Measurements from ENCODE around the gene CLUH. TPM values are rescaled to one million over a fixed set of nuclear protein-coding genes. Genes with fewer than 3 reads are reported as not detected.

Gene CLUH
- total and polyA plus RNA-seq, 10 donors: 14.3 to 82.6 (median 49.4) TPM

DNA sequence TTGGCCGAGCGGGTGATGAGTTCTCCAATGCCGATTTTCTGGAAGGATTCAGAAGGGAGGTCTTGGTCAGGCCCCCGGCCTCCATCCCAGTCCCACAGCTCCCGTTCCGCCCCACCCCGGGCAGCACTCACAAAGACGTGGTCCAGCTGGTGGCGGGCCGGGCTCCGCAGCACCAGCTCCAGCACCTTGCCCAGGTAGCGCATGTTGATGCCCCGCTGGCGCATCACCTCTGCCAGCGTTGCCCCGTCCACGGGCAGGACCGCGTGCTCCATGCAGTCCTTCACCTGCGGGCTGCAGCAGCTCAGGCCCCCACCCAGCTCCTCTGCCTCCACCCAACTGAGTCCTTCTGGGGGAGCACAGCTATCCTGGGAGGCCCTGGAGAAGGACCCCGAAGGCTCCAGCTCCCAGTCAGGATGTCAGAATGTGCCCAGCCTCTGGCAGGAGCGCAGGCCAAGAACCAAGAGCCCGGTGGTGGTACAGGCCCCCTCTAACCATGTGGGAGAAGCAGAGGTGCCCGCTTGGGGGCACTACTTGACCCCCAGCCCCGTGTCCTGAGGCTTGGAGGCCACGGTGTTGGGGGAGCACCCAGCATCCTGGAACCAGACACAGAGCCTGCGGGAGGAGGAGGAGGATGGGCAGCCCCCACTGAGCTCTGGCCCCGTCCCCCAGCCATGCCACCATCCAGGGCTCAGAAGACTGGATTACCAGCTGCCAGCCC, 16.2 kb downstream of the CLUH start:
- intact Hi-C loops (cut with DNase I; ENCODE audit: low total_unique reads): no loop called here
- no peaks in the 10 kb centered on the region for H3K27me3 ChIP-seq (replicated peaks in 1 of 7)
- no peak overlapping the region for H3K4me3 ChIP-seq
- peaks cover 0 to 3% (median 0%) of the 10 kb centered on the region in 6 donors for H3K4me1 ChIP-seq
- peak; percentile 59 for DNase-seq
- no peaks in the 10 kb centered on the region for H3K9me3 ChIP-seq
- peaks cover 0 to 100% (median 87%) of the 10 kb centered on the region in 6 donors for H3K36me3 ChIP-seq
- TF ChIP-seq POLR2A (IDR thresholded peaks at IDR 0.05): no peak
- TF ChIP-seq, protein P1, sequence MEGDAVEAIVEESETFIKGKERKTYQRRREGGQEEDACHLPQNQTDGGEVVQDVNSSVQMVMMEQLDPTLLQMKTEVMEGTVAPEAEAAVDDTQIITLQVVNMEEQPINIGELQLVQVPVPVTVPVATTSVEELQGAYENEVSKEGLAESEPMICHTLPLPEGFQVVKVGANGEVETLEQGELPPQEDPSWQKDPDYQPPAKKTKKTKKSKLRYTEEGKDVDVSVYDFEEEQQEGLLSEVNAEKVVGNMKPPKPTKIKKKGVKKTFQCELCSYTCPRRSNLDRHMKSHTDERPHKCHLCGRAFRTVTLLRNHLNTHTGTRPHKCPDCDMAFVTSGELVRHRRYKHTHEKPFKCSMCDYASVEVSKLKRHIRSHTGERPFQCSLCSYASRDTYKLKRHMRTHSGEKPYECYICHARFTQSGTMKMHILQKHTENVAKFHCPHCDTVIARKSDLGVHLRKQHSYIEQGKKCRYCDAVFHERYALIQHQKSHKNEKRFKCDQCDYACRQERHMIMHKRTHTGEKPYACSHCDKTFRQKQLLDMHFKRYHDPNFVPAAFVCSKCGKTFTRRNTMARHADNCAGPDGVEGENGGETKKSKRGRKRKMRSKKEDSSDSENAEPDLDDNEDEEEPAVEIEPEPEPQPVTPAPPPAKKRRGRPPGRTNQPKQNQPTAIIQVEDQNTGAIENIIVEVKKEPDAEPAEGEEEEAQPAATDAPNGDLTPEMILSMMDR (IDR thresholded peaks at IDR 0.05 in 8 of 11, conservative IDR thresholded peaks at IDR 0.05 in 3 of 11): no peak
- no peak for TF ChIP-seq POLR2AphosphoS5 (IDR thresholded peaks at IDR 0.05)
- WGBS, 5 donors: 92 to 96% (median 94%) methylated on average over 14 to 28 of the region's 28 CpGs
- H3K27ac ChIP-seq: no peak overlapping the region

DNA sequence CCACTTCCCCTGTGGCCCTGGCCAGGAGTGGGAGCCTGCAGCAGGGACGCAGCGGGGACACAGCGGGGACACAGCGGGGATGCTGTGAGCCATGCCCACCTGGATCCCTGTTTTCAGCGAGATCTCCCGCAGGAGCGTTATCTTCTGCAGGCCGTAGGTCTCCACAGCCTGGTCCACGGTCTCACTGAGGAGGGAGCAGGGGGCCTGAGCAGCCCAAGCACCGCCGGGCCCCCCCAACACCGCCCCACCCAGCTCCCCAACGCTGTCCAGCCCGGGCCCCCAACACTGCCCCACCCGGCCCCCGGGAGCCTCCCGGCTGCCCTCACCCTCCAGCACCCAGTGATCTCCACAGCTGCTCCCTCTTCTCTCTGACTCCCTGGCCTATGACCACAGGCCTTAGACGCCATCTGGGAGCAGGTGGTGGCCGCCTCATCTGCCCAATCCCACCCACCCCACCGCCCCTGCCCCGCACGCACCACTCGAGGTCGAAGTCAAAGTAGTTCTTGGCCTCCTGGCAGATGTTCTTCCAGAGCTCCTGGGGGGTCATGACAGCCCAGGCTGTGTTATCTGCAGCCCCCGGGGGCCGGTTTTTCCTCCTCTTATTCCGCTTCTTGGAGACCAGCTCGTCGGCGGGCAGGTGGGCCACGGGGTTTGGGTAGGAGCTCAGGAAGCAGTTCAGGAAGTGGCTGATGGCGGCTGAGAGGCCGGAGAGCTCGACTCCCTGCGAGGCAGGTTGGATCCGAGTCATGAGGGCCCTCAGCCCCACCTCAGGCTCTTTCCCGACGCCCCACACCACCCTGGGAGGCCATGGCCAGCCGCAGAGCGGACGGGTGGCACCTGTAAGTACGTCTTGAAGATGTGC, 17.0 kb downstream of the CLUH start:
- DNase-seq: peak; percentile 58
- Histone ChIP-seq H3K27me3 (replicated peaks in 1 of 7) (no peaks in the 10 kb centered on the region), H3K36me3 (peaks cover 0 to 100% (median 84%) of the 10 kb centered on the region in 6 donors), H3K4me3 (no peak overlapping the region), H3K27ac (no peak overlapping the region), H3K9me3 (no peaks in the 10 kb centered on the region), H3K4me1 (peaks cover 0 to 11% (median 6%) of the 10 kb centered on the region in 6 donors)
- TF ChIP-seq, protein P1 (IDR thresholded peaks at IDR 0.05 in 8 of 11, conservative IDR thresholded peaks at IDR 0.05 in 3 of 11): no peak
- no peak for TF ChIP-seq POLR2AphosphoS5 (IDR thresholded peaks at IDR 0.05)
- no peak for TF ChIP-seq POLR2A (IDR thresholded peaks at IDR 0.05)
- intact Hi-C loops (cut with DNase I; ENCODE audit: low total_unique reads): no loop called here
- 88 to 93% (median 89%) methylated on average over 19 to 42 of the region's 42 CpGs for WGBS, 5 donors

DNA sequence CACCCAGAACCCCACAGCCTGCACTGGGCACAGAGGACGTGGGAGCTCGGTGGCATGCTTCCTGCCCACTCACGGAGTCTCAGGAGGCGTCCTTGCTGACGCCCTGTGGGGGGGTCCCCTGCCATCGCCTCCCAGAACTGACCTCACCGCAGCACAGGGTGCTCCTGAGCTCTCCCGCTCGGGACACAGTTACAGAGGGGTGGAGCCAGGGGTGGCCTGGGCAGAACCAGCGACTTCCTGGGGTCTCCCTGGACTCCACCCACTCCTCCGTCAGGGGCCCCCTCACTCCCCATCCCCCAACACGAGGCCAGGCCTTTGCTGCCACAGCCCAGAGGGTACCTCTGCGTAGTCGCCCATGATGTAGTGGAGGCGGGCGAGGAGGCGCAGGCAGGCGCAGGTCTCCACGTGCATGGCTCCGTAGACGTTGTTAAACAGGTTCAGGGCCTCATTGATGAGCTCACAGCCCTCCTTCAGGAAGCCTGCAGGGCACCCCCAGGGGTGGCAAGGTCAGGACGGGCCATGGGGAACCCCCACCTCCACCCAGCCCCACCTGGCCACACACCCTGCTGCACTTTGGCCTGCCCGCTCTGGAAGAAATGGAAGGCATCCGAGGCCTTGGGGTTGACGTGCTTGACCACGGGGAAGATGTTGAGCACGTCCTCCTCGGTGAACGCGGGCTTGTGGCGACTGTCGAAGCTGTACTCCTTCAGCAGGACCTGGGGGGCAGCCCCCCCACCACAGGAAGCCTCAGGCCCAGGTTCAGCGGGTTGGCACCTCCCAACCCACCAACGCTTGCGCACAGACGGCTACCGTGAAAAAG, 17.8 kb downstream of the CLUH start:
- Histone ChIP-seq H3K36me3 (peaks cover 0 to 100% (median 80%) of the 10 kb centered on the region in 6 donors), H3K27me3 (replicated peaks in 1 of 7) (no peaks in the 10 kb centered on the region), H3K4me1 (peaks cover 0 to 19% (median 14%) of the 10 kb centered on the region in 6 donors), H3K27ac (no peak overlapping the region), H3K9me3 (no peaks in the 10 kb centered on the region), H3K4me3 (peak overlapping the region in 1 of 8 donors; percentile 8)
- WGBS, 5 donors: 81 to 88% (median 83%) methylated on average over 12 to 37 of the region's 37 CpGs
- TF ChIP-seq POLR2AphosphoS5 (IDR thresholded peaks at IDR 0.05) (peak in 2 of 3 donors; percentile 18 to 47), POLR2A (IDR thresholded peaks at IDR 0.05) (no peak)
- intact Hi-C loops (cut with DNase I; ENCODE audit: low total_unique reads): no loop called here
- peak; percentile 72 for DNase-seq

DNA sequence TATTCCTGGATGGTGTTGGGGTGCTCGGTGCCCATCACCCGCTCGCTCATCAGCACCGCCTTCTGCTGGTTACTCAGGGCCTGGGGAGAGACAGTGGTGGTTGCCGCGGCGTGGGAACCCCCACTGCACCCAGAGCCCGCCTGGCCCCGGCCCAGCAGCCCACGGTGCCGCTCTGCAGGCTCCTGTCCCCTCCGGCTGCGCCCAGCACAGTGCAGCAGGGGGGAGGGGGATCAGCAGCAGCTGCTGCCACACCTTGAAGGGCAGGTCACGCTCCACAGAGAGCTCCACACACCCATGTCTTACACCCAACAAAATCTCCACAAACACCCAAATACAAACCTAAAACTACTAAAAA, 18.8 kb downstream of the CLUH start:
- H3K36me3 ChIP-seq: peaks cover 0 to 92% (median 70%) of the 10 kb centered on the region in 6 donors

More for the DNA sequence above, 18.8 kb downstream of the CLUH start:
- no peaks in the 10 kb centered on the region for H3K27me3 ChIP-seq (replicated peaks in 1 of 7)
- no peak overlapping the region for H3K4me3 ChIP-seq
- TF ChIP-seq POLR2AphosphoS5 (IDR thresholded peaks at IDR 0.05) (no peak), POLR2A (IDR thresholded peaks at IDR 0.05) (no peak)
- TF ChIP-seq, protein P1 (IDR thresholded peaks at IDR 0.05 in 8 of 11, conservative IDR thresholded peaks at IDR 0.05 in 3 of 11): no peak
- 82 to 97% (median 92%) methylated on average over 8 to 14 of the region's 14 CpGs for WGBS, 5 donors
- no peak for DNase-seq
- no peaks in the 10 kb centered on the region for H3K9me3 ChIP-seq
- intact Hi-C loops (cut with DNase I; ENCODE audit: low total_unique reads): no loop called here
- H3K4me1 ChIP-seq: peaks cover 0 to 23% (median 16%) of the 10 kb centered on the region in 6 donors
- H3K27ac ChIP-seq: no peak overlapping the region
